Stromal cell of bone marrow (primary cell): ENCODE results near the gene UBE2G2.

ENCODE experiments used
- DNase-seq: peaks from one replicate; pipeline ENCODE4 v3.0.0-alpha.2; 2012; ENCODE audit warnings: low read depth

Gene UBE2G2

DNA sequence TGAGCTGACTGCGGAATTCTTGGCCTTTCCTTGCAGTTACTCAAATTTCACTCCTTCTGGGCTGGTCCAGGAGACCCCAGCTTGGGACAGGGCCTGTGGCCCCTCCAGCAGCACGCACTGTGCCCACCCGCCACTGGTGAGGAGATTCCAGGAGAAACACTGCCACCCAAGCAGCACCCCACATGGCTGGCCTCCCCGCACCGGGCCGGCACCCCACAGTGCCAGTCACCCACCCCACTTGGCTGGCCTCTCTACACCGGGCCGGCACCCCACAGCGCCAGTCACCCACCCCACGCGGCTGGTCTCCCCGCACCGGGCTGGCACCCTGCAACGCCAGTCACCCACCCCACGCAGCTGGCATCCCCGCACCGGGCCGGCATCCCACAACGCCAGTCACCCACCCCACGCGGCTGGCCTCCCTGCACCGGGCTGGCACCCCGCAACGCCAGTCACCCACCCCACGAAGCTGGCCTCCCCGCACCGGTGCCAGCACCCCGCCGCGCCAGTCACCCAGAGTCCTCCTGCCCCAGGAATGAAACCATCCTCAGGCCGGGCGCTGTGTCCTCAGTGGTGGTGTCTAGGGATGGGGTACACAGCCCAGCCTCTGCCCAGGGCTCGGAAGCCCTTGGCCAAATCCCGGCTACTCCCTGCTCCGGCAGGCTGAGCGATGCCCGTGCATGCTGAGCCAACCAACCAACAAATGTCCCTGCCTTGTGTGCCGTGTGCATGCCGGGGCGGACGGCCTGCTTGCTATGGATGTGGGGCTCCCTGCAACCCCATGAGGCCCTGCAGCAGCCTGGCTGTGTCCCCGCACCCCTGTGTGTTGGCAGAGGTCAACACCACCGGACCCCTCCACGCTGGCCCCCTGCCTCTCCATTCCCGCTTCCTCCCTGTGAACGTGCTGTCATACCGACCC is 51.6 kb downstream of the UBE2G2 start:
- DNase-seq: no peak

- no peak for DNase-seq
These were observed 52.4 kb downstream of the UBE2G2 start for GRCh38 chr21:44749116-44749758.

GRCh38 chr21:44748621-44749020 is 53.0 kb downstream of the UBE2G2 start:
- DNase-seq: no peak

GRCh38 chr21:44742418-44743153 is 59.0 kb downstream of the UBE2G2 start:
- no peak for DNase-seq

DNA sequence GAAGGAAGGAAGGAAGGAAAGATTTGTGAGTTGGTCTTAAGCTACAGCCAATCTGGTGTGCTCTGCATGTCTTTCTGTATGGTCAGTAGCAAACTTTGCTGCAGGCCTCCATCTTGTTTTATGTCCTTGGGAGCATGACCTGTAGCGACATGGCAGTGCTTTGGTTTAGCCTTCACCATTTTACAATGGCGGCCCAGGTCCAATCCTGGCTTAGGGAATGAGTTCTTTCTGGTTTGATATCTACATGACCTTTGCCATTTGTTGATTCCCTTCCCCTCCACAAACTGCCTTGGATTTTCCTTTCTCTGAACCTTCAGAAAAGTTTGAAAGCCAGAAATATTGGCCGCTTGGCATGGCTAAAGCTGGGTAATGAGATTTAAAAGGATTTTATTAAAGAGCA is 59.7 kb downstream of the UBE2G2 start:
- DNase-seq: no peak

DNA sequence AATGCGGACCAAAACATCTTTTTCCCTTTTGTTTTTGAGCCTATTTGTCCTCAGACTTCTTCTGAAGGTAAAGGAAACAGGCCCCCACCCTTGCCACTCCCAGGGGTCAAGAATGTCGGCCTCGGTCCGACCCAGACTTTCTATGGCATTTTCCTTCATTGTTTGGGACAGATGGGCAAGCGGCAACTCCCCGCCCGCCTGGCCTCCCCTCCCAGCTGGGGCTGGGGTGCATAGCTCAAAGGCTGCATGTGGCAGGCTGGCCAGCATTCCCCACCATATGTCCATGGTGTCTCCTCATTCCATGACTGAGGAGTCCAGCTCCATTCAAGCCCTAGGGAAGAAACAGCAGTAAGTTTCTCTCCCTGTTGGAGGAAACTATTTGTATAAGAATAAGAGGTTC is 60.9 kb downstream of the UBE2G2 start:
- DNase-seq: no peak

DNA sequence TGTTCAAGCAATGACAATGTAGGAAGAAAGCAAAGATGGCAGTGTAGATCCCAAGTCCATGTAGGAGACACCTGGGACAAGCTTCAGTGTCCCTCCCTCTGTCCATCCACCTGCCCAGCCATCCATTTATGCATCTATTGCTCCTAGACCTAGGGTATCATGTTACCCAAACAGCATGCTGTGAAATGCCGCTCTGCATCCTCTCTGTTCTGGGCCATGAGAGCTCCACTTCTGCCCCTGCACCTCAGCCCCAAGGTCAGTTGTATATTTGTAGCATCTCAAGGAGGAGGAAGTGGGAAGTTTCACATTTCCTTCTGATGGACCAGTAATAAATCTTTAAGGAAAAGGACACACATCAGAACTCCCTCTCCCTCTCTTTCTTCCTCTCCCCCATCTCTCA is 62.3 kb downstream of the UBE2G2 start:
- no peak for DNase-seq

- no peak for DNase-seq
These were observed 63.0 kb downstream of the UBE2G2 start for GRCh38 chr21:44738621-44739020.

DNA sequence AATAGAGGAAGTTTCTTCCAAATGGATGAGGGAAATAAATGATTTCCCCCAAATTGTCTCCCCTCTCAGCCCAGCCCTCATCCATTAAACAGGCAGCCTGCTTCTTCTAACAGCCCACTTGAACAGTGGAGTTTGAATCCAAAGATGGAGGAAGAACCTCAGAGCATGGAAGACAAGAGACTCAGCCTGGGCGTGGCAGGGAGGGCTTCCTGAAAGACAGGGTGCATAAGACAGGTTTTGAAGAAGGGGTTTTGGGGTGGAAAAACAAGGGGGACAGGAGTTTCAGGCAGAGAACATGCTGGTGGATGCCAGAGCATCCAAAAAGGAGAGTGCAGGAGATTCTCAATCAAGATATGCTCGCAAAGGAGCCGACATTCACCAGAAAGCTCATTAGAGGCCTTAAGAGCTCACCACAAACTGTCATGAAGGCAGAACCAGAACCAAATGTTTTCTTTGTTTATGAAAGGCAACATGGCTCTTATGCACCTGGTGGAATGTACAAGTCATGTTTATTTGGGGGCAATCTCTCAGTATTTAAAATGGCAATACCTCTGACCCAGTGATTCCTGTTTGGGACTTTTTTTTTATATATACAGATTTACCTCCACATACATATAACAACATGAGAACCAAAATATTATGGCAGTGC is 63.8 kb downstream of the UBE2G2 start:
- no peak for DNase-seq

DNA sequence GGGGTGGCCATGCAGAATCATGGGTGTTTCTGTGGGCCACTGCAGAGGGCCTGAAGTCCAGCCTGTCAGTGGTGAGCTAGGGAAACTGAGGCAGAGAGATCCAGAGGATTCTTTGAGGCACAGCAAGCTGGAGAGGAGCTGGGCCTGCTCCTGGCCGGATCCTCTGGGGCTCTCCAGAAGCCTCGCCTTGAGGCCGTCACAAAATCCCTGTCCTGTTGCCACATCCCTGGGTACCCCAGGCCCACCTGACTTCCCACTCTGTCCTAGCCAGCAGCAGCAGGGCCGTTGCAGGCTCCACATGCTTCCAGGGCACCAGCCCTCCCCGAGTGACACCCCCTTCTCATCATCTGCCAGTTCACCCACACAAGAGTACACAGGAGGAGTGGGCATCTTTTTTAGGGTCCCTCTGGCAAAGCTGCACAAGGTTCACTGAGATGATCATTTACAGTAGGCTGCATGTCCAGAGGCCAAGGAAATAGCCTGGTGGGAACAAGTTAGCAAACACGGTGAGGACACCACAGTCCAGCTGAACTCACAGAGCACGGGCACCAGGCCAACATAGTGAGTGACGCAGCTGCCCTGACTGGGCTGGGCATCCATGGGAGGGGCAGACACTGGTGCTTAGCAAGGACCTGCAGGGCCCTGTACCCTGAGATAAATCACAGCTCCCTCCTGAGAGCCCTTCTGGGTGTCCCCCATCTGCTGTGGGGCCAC is 65.2 kb downstream of the UBE2G2 start:
- DNase-seq: no peak

DNA sequence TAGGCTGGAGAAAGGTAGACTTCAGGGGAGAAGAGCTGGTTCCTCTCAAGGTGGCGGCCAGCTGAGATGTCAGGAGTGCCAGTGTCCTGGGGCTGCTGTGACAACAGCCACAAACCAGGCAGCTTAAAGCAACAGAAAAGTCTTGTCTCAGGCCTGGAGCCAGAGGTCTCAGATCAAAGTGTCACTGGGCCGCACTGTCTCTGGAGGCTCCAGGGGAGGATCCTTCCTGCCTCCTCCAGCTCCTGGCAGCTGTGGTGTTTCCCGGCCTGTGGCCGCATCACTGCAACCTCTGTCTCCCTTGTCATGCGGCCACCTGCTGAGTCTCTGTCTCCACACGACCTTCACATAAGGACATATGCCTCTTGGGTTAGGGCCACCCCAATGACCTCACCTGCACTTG is 65.8 kb downstream of the UBE2G2 start:
- no peak for DNase-seq

- DNase-seq: no peak
These were observed 66.8 kb downstream of the UBE2G2 start for GRCh38 chr21:44734841-44735240.

DNA sequence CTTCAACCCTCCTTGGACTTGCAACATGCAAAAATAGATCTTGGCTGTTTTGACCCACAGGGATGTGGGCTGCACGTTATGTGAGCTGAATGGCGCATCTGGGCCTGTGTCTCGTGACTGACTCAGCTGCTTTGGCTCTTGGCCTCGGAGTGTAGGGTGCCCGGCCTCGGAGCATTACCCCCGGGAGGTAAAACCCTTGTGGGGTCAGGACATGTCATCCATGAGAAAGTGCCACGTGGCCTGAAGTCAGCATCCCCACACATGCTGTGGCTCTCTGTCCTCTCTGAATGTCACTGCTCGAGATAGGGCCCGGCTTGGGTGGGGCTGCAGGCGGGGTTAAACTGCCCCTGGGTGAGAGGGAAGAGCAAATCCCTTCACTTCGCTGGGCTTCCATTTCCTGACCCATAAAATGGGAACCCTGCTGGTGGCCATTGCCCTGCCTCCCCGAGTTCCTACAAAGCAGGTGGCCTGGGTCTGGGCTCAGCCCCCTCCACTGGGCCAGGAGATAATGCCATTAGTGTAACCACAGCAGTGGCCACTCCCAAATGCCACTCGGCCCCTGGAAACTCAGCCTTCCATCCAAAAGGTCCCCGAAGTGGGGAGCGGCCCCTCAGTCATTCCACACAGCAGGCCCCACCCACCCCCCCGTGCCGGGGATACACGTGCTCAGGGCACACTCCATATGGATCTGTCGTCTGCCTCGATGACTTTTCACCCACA is 67.4 kb downstream of the UBE2G2 start:
- no peak for DNase-seq

- no peak for DNase-seq
These were observed 68.7 kb downstream of the UBE2G2 start for GRCh38 chr21:44732956-44733355.

GRCh38 chr21:44732263-44732662 is 69.4 kb downstream of the UBE2G2 start:
- DNase-seq: no peak

GRCh38 chr21:44730951-44731579 is 70.6 kb downstream of the UBE2G2 start:
- no peak for DNase-seq

- no peak for DNase-seq
These were observed 71.6 kb downstream of the UBE2G2 start for GRCh38 chr21:44730028-44730395.

DNA sequence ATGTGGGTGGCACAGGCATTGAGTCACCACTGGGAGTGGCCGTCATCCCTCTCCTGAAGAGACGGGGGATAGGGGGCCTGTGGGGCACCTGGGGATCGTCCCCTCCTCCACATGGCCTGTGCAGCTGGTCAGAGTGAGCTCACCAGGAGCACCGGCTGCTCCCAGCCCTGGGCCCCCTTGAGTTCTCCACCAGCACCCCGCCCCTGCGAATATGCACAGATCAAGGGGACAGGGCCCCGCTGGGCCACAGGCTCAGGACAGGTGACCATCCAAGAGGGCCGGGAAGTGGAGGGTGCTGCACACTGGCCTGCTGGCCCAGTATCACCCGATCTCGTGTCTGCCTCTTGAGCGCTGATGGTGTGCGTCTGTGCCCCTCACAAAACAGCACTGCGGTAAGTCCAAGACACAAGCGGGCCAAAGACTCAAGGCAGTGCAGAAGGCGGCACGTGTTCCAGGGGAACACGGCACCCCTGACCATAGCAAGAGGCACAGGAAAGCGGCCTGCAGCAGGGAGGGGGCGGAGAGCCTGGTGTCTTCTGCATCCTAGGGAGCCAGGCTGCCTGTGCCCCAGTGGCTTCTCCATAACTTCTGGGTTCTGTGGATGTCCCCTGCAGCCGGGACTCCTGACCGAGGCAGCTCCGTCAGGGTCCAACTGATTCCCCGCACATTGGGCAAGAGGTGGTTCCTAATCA is 72.1 kb downstream of the UBE2G2 start:
- DNase-seq: no peak

DNA sequence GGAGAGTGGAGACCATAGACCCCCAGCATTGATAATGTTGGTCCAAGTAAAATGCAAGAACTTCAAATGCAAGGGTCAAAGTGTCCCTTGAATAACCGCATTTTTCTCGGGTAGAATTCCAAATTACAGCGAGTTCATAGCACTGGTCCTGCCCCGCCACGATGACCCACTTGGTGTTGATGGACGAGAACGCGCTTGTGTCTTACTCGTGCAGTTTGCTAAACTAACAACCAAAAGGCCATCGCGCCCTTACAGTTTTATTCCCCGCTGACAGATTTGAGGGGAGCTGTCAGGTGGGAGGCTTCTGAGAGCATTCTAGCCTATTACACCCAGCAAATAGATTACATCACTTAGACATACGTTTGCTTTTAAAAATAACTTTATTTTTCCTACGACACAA is 72.9 kb downstream of the UBE2G2 start:
- no peak for DNase-seq

- DNase-seq: no peak
These were observed 73.9 kb downstream of the UBE2G2 start for GRCh38 chr21:44727757-44728156.
